K562 (cell line): ENCODE measurements around the gene TCF4.

Experiments used
- CTCF ChIP-seq, 3 experiments: IDR thresholded peaks in 2 of 3; conservative IDR thresholded peaks in 1 of 3; 2 replicates each; pipeline ENCODE4 v1.5.1; 2011 to 2012; ENCODE audit warnings: low read length in 3 of 3, mild to moderate bottlenecking in 3 of 3, control low read depth in 2 of 3, improper control_type of control experiment in 1 of 3, inconsistent platforms in 1 of 3, low read depth in 1 of 3, mixed read lengths in 1 of 3, moderate library complexity in 1 of 3; ENCODE audit not compliant: insufficient read depth in 2 of 3
- EZH2 ChIP-seq: IDR thresholded peaks from 2 replicates; pipeline ENCODE4 v1.6.1; 2012; ENCODE audit warnings: low read depth, mild to moderate bottlenecking, inconsistent platforms, low read length, borderline replicate concordance
- GABPA ChIP-seq: fragments of 200-800 bp; sonication (Bioruptor generic); conservative IDR thresholded peaks from 2 replicates; pipeline ENCODE4 v1.6.1; 2016; ENCODE audit warnings: low read depth, missing genetic modification characterization, missing compliant biosample characterization
- POLR2B ChIP-seq: fragments of 450-650 bp; IDR thresholded peaks from 2 replicates; pipeline ENCODE4 v1.6.1; 2018; ENCODE audit warnings: low read depth; ENCODE audit not compliant: partially characterized antibody
- RCOR1 ChIP-seq, 2 experiments: IDR thresholded peaks; 2 replicates each; pipeline ENCODE4 v1.6.1; 2012; ENCODE audit warnings: low read depth in 2 of 2, low read length in 2 of 2, borderline replicate concordance in 1 of 2, improper control_type of control experiment in 1 of 2
- RFX5 ChIP-seq: IDR thresholded peaks from 2 replicates; pipeline ENCODE4 v1.6.1; 2011; ENCODE audit warnings: low read depth, mild to moderate bottlenecking, improper control_type of control experiment, low read length
- YBX1 ChIP-seq: fragments of 450-650 bp; IDR thresholded peaks from 2 replicates; pipeline ENCODE4 v1.7.1; 2016; ENCODE audit warnings: mild to moderate bottlenecking
- ZNF668 ChIP-seq: fragments of 250-450 bp; sonication (Bioruptor Pico); IDR thresholded peaks from 2 replicates; pipeline ENCODE4 v1.8.0; 2022; ENCODE audit warnings: mild to moderate bottlenecking, inconsistent platforms
- ZNF785 ChIP-seq: fragments of 250-450 bp; sonication (Bioruptor Pico); IDR thresholded peaks from 2 replicates; pipeline ENCODE4 v1.4.0; 2020; ENCODE audit warnings: mild to moderate bottlenecking
- TF ChIP-seq, protein P1 (sequence below), 2 experiments: fragments of 450-650 bp in 1 of 2; IDR thresholded peaks; 2 replicates each; pipeline ENCODE4 v1.6.1; 2011 to 2017; ENCODE audit warnings: low read depth in 2 of 2, antibody characterized with exemption in 1 of 2, borderline replicate concordance in 1 of 2, low read length in 1 of 2, mild to moderate bottlenecking in 1 of 2, mixed read lengths in 1 of 2; ENCODE audit not compliant: control insufficient read depth in 1 of 2

GRCh38 chr18:55517055-55517454 lies 70.9 kb downstream of the TCF4 start:
- TF ChIP-seq CTCF (IDR thresholded peaks at IDR 0.05 in 2 of 3, conservative IDR thresholded peaks at IDR 0.05 in 1 of 3; ENCODE audit: insufficient read depth in 2 of 3, low read depth in 1 of 3, low read length in 3 of 3) (no peak), POLR2B (no peak), GABPA (no peak), EZH2 (no peak), RFX5 (no peak), RCOR1 (IDR thresholded peaks at IDR 0.05; ENCODE audit: borderline replicate concordance in 1 of 2, low read depth in 2 of 2, low read length in 2 of 2) (no peak), ZNF785 (CRISPR knock-in tag) (no peak), ZNF668 (CRISPR knock-in tag) (no peak), YBX1 (no peak)
- TF ChIP-seq, protein P1, sequence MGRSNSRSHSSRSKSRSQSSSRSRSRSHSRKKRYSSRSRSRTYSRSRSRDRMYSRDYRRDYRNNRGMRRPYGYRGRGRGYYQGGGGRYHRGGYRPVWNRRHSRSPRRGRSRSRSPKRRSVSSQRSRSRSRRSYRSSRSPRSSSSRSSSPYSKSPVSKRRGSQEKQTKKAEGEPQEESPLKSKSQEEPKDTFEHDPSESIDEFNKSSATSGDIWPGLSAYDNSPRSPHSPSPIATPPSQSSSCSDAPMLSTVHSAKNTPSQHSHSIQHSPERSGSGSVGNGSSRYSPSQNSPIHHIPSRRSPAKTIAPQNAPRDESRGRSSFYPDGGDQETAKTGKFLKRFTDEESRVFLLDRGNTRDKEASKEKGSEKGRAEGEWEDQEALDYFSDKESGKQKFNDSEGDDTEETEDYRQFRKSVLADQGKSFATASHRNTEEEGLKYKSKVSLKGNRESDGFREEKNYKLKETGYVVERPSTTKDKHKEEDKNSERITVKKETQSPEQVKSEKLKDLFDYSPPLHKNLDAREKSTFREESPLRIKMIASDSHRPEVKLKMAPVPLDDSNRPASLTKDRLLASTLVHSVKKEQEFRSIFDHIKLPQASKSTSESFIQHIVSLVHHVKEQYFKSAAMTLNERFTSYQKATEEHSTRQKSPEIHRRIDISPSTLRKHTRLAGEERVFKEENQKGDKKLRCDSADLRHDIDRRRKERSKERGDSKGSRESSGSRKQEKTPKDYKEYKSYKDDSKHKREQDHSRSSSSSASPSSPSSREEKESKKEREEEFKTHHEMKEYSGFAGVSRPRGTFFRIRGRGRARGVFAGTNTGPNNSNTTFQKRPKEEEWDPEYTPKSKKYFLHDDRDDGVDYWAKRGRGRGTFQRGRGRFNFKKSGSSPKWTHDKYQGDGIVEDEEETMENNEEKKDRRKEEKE (IDR thresholded peaks at IDR 0.05; ENCODE audit: borderline replicate concordance in 1 of 2, control insufficient read depth in 1 of 2, low read depth in 2 of 2, low read length in 1 of 2), result no peak
